ENCODE data around the gene NFYC.
"Not testable (repeated sequence)": the region's sequence is repeated elsewhere in the genome, so short reads cannot be mapped to it uniquely, and the experiment has no call there.

NFYC gene

DNA sequence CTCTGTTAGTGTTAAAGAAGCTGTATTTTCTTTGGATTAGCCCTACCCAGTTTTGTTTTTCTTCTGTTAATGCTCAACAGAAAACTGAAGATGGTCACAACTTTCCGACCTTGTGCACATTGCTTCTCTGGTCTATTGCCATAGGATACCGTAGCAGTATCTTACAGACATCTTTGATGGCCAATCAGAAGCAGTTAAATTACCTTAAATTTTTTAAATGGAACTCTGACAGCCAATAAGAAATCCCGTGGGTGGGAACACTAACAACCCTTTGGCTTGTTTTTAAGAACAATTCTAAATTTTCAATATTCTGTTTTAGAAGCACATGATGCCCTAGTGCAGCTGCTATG lies 17.2 kb downstream of the NFYC start:
- no peak for DNase-seq

GRCh38 chr1:40709100-40709801 lies 17.7 kb downstream of the NFYC start:
- peak; percentile 66 for DNase-seq

- DNase-seq, result no peak
These were observed 18.3 kb downstream of the NFYC start for GRCh38 chr1:40709802-40710278.

GRCh38 chr1:40710581-40711315 lies 19.2 kb downstream of the NFYC start:
- no peak for DNase-seq

DNA sequence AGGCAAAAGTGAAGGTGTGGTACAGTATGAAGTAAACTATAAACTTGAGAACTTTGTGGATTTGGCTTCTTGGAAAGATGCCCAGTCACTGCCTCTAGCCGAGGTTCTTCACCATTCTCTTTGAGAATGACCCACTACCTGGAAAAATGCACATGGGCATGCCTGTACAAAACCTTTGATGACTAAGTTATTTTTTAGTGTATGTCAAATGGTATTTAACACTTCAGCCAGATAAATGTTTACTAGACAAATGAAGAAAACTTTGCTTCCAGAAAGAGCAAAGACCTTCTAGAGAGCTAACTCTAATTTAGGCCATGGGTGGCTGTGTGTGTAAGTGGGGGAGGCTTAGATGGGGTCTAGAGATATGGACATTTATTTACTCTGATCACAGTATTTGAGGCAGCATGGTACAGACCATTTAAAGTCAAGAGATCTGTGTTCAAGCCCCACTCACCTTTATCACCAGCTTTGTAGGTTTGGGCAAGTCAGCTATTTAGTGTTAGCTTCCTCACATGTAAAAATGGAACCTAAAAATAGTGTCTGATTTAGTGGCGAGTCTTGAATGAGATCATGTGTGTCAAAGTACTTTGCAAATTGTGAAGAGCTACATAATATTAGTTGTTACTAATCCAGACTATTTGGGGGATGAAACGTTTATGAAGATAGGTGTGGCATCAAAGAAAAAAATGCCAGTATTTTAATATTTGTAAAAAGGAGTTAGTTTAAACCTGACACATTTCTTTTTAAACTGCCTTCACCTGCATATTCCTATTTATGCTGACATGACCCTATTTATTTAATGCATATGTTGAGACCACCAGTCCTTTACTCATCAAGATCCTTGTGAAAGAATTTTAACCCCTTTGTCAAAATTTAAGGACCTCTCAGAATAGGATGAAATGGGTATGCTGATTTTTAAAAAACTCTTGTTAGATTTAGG lies 20.2 kb downstream of the NFYC start:
- DNase-seq, result no peak

- DNase-seq, result no peak
These were observed 21.0 kb downstream of the NFYC start for GRCh38 chr1:40712405-40712944.

DNA sequence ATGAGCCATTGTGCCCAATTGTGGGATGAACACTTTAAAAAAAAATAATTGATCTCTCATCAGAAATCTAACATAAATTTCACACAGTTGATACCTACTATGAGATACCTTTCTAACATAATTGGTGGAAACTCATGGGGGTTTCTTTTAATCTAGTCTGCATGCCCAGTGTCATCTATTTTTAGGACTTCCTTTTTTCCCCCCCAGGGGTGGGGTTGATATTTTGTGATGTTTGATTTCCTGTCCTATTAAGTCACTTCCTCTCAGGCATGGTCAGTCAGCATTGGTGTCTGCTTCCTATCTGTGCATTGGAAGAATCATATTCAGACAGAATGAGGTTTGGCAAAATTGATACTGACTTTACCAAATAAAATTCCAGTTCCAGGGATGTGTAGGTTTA lies 21.5 kb downstream of the NFYC start:
- DNase-seq, result no peak

- no peak for DNase-seq
These were observed 24.1 kb downstream of the NFYC start for GRCh38 chr1:40715491-40716059.

DNA sequence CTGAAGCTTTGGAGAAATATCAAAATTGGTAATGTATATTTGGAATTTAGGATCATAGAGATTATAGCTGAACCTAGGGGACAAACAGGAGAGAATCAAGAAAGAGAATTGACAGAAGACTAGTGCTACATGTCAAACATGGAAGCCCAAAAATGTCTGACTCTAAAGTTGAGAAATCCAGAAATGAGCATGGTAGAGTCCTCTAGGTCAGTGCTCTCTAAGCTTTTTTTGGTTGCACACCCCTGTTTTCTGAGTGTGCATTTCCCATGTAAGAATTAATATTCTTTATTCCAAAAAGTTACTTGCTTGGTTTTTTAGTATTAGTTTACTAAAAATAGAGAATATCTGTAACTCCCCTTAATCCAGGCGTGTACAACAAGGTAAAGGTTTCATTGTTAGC lies 25.6 kb downstream of the NFYC start:
- DNase-seq, result no peak

GRCh38 chr1:40717955-40718354 lies 26.5 kb downstream of the NFYC start:
- DNase-seq, result no peak

DNA sequence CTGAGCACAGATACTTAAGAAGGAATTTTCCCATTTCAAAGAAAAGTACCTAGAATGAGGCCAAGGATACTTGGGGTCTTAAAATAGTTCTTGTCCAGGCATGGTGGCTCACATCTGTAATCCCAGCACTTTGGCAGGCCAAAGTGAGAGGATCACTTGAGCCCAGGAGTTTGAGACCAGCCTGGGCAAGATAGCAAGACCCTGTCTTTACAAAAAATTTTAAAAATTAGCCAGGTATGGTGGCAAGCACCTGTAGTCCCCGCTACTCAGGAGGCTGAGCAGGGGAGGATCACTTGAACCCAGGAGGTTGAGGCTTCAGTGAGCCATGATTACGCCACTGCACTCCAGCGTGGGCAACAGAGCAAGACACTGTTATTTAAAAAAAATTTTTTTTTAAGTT lies 29.0 kb downstream of the NFYC start:
- DNase-seq, result no peak

DNA sequence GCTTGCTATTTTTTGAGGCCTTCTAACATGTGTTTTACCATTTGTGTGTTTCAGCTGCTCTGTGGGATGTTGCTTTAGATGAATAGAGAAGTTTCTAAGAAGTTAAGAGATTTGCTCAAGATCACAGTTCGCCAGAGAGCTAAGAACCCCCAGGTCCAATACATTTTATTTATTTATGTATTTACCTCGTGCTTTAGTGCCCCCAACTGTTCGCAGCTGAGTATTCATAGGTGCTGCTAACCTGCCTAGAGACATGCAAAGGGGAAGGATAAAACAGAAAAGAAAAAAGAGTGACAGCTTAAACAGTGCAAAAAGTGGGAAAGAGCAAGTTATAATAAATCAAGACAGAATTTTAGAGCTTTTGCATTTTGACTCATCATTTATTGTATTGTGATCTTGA lies 31.1 kb downstream of the NFYC start:
- no peak for DNase-seq

GRCh38 chr1:40723196-40723955 lies 31.9 kb downstream of the NFYC start:
- DNase-seq, result no peak

DNA sequence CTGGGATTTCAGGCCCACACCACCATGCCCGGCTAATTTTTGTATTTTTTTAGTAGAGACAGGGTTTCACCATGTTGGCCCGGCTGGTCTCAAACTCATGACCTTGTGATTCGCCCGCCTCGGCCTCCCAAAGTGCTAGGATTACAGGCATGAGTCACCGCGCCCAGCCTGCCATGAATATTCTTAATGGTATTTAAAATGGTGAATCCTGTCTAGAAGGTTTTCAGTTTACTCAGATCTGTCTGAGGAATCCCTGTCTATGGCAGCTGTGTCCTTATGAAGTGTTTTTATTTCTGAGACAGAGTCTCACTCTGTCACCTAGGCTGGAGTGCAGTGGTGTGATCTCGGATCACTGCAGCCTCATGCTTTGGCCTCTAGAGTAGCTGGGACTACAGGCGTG lies 36.2 kb downstream of the NFYC start:
- not testable (repeated sequence) for DNase-seq

DNA sequence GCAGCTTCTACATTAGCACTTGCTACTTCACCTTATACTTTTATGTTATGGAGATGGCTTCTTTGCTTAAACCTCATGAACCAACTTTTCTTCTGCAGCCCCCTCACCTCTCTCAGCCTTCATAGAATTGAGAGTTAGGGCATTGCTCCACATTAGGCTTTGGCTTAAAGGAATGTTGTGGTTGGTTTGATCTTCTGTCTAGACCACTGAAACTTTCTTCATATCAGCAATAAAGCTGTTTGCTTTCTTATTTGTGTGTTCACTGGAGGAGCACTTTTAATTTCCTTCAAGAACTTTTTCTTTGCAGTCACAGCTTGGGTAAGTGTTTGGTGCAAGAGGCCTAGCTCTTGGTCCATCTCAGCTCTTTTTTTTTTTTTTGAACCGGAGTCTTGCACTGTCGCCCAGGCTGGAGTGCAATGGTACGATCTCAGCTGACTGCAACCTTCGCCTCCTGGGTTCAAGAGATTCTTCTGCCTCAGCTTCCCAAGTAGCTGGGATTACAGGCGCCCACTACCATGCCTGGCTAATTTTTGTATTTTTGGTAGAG lies 37.9 kb downstream of the NFYC start:
- DNase-seq, result not testable (repeated sequence)

DNA sequence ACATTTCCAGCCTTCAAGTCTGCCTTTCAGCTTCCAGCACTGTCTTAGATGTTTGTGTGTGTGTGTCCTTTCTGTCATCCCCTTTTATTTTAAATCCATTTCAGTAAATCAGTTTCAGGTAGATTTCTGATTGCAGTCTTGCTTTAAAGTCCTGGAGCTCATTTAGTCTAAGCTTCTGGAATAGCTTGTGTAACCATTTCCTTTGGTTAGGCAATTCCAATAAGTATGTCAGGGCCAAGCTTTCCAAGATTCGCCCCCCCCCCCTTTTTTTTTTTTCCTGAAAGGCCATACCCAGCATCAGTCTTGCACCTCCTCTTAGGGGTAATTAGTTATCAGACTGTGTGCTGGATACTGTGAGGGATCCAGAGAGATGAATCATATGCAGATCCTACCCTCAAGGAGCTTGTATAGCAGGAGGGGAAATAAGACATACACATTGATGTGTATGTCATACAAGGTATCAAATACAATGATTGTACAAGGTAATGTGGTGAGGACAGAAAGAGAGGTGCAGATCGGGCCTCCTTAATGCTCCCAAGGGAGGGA lies 41.3 kb downstream of the NFYC start:
- DNase-seq, result no peak

DNA sequence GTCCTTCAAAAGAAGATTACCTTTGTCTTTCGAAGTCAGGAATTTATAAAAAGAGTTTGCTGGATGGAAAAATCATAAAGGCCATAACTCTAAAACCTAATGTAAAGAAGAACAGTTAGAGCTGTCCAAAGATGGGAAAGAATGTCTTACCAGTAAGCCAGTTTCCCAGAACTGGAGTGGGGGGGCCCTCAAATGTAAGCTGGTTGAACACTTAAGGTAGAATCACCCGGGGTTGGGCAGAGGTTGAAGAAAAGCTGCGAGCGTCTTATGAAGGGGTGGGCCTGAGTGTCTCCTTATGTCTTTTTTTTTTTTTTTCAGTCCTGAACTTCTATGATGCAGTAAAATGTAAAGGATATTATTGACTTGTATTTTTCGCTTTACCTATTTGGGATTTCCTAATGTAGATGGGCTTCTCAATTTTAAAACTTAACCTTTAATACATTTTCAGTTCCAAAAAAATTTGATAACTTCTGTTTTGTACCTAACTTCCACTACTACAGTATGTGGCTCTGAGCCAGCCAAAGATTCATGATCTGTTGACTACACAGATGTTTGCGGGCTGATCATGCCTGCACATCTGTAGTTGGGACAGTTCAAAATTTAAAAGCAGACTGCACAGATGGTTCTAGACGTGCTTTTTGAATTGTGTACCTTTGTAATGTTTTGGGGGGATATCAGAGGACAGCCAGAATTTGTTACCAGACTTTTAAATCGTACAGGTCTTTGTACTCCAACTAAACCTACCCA lies 43.6 kb downstream of the NFYC start:
- no peak for DNase-seq

GRCh38 chr1:40736085-40736531 lies 44.6 kb downstream of the NFYC start:
- no peak for DNase-seq

DNA sequence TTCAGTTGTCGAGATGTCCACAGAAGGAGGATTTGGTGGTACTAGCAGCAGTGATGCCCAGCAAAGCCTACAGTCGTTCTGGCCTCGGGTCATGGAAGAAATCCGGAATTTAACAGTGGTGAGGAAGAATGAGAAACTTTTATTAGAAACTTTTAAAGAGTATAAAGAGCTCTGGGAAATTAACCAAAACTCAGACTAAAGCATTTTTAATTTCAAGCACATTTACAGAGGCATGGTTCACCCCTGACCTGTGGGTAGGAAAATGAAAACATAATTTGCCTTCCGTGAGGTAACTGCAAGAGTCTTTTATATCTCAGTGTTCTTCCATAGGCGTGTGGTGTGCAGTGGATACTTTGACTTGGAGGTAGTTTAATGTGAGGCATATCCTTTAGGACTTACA lies 47.3 kb downstream of the NFYC start:
- no peak for DNase-seq

GRCh38 chr1:40739455-40740008 lies 48.0 kb downstream of the NFYC start:
- DNase-seq, result no peak

Measured in activated CD4-positive, alpha-beta T cell treated with anti-CD3 and anti-CD28 coated beads for 4 hours (primary cell).